DND-41 (cell line): ENCODE measurements around the gene ICE2.

Experiments used
- CTCF ChIP-seq: IDR thresholded peaks from 2 replicates; pipeline ENCODE4 v1.5.1; 2012; ENCODE audit warnings: borderline replicate concordance, low read length, moderate library complexity, mild to moderate bottlenecking; ENCODE audit not compliant: poor library complexity, severe bottlenecking; ENCODE audit errors: extremely low read depth
- EZH2 ChIP-seq: IDR thresholded peaks from 3 replicates; pipeline ENCODE4 v1.6.1; 2012; ENCODE audit warnings: borderline replicate concordance, low read depth, mild to moderate bottlenecking, moderate library complexity, low read length, inconsistent platforms; ENCODE audit not compliant: severe bottlenecking

GRCh38 chr15:60508442-60508841 is 29.5 kb upstream of the ICE2 start:
- TF ChIP-seq CTCF (no peak), EZH2 (no peak)
